WTC11 (cell line): ENCODE data around the gene CNBP. TPM values are rescaled to one million over a fixed set of nuclear protein-coding genes. Genes with fewer than 3 reads are reported as not detected.

ENCODE experiments used
- ATAC-seq: fragments of 200-7000 bp; cut with Tn5 transposase; 2 replicates; pipeline ENCODE4 v1.10.0; 2021; ENCODE audit warnings: mild to moderate bottlenecking, moderate library complexity
- Bru-seq: library from RNA; stranded (reverse); fragments of 400-500 nt; gene quantifications from one replicate; lab custom pipeline; 2021; lab: Mats Ljungman, UMichigan
- CTCF ChIA-PET: fragments of 300-600 bp; sonication (Branson Sonifier 250); formaldehyde crosslinking; loops from one replicate; lab custom pipeline; 2021; ENCODE audit warnings: antibody characterized with exemption; lab: Charles Lee
- POLR2A ChIA-PET: fragments of 350-600 bp; sonication (Branson Sonifier 250); formaldehyde crosslinking; loops from one replicate; lab custom pipeline; 2021; ENCODE audit warnings: antibody characterized with exemption; lab: Charles Lee
- DNase-seq: peaks from one replicate; pipeline ENCODE4 v3.0.0; 2021; ENCODE audit warnings: low spot score
- H3K27ac Mint-ChIP-seq: 2 replicates; pipeline ENCODE4 v1.8.0; 2021; ENCODE audit warnings: mixed read lengths
- H3K27me3 Mint-ChIP-seq: 2 replicates; pipeline ENCODE4 v1.8.0; 2021; ENCODE audit warnings: low read depth, mild to moderate bottlenecking, moderate library complexity, mixed read lengths
- H3K36me3 Mint-ChIP-seq: 2 replicates; pipeline ENCODE4 v1.8.0; 2021; ENCODE audit warnings: mixed read lengths
- H3K4me1 Mint-ChIP-seq: 2 replicates; pipeline ENCODE4 v1.8.0; 2022; ENCODE audit warnings: mixed read lengths
- H3K4me3 Mint-ChIP-seq: 2 replicates; pipeline ENCODE4 v1.8.0; 2021; ENCODE audit warnings: mild to moderate bottlenecking, moderate library complexity, mixed read lengths
- H3K9me3 Mint-ChIP-seq: 2 replicates; pipeline ENCODE4 v1.8.0; 2021; ENCODE audit warnings: mixed read lengths
- AFF4 ChIP-seq: sonication (generic); formaldehyde crosslinking; IDR thresholded peaks from 2 replicates; pipeline ENCODE4 v1.8.1; 2023; ENCODE audit warnings: mild to moderate bottlenecking, missing genetic modification reagents, borderline replicate concordance
- ATF2 ChIP-seq: sonication (generic); formaldehyde crosslinking; IDR thresholded peaks from 2 replicates; pipeline ENCODE4 v1.8.1; 2022; ENCODE audit warnings: low read depth, missing genetic modification reagents, borderline replicate concordance
- ATF6 ChIP-seq: sonication (generic); formaldehyde crosslinking; IDR thresholded peaks from 2 replicates; pipeline ENCODE4 v1.8.1; 2023; ENCODE audit warnings: mild to moderate bottlenecking, missing genetic modification reagents
- CREM ChIP-seq: sonication (generic); formaldehyde crosslinking; IDR thresholded peaks from 2 replicates; pipeline ENCODE4 v1.8.1; 2022; ENCODE audit warnings: mild to moderate bottlenecking, missing genetic modification reagents, moderate library complexity
- E2F5 ChIP-seq: sonication (generic); formaldehyde crosslinking; IDR thresholded peaks from 2 replicates; pipeline ENCODE4 v1.8.1; 2022; ENCODE audit warnings: mild to moderate bottlenecking, moderate library complexity, missing genetic modification reagents
- IRF1 ChIP-seq: sonication (generic); formaldehyde crosslinking; IDR thresholded peaks from 2 replicates; pipeline ENCODE4 v1.8.0; 2023; ENCODE audit warnings: missing genetic modification reagents
- JAZF1 ChIP-seq: fragments of 250-450 bp; sonication (Bioruptor Pico); IDR thresholded peaks from 2 replicates; pipeline ENCODE4 v1.9.0; 2021; ENCODE audit warnings: moderate library complexity, mild to moderate bottlenecking, inconsistent platforms
- KAT7 ChIP-seq: sonication (generic); formaldehyde crosslinking; IDR thresholded peaks from 2 replicates; pipeline ENCODE4 v1.8.1; 2023; ENCODE audit warnings: missing genetic modification reagents, mild to moderate bottlenecking, borderline replicate concordance
- MAX ChIP-seq: sonication (generic); formaldehyde crosslinking; IDR thresholded peaks from 2 replicates; pipeline ENCODE4 v1.8.0; 2022; ENCODE audit warnings: mild to moderate bottlenecking, missing genetic modification reagents
- MXD4 ChIP-seq: fragments of 250-450 bp; sonication (Bioruptor Pico); IDR thresholded peaks from 2 replicates; pipeline ENCODE4 v1.8.0; 2021; ENCODE audit warnings: mild to moderate bottlenecking, moderate library complexity, borderline replicate concordance
- NFE2L1 ChIP-seq: sonication (generic); formaldehyde crosslinking; IDR thresholded peaks from 2 replicates; pipeline ENCODE4 v1.8.1; 2023; ENCODE audit warnings: missing genetic modification reagents
- PREB ChIP-seq: sonication (generic); formaldehyde crosslinking; IDR thresholded peaks from 2 replicates; pipeline ENCODE4 v1.8.1; 2022; ENCODE audit warnings: mild to moderate bottlenecking, missing genetic modification reagents, moderate library complexity, borderline replicate concordance
- PRRX2 ChIP-seq: fragments of 250-450 bp; sonication (Bioruptor Pico); IDR thresholded peaks from 2 replicates; pipeline ENCODE4 v1.8.0; 2021; ENCODE audit warnings: mild to moderate bottlenecking
- SMAD3 ChIP-seq: sonication (generic); formaldehyde crosslinking; IDR thresholded peaks from 2 replicates; pipeline ENCODE4 v1.8.0; 2022; ENCODE audit warnings: missing genetic modification reagents, mild to moderate bottlenecking, borderline replicate concordance
- SOX15 ChIP-seq: fragments of 250-450 bp; sonication (Bioruptor Pico); IDR thresholded peaks from 2 replicates; pipeline ENCODE4 v1.9.0; 2021; ENCODE audit warnings: mild to moderate bottlenecking
- TEAD4 ChIP-seq: sonication (generic); formaldehyde crosslinking; IDR thresholded peaks from 2 replicates; pipeline ENCODE4 v1.8.0; 2022; ENCODE audit warnings: mild to moderate bottlenecking, missing genetic modification reagents
- USF1 ChIP-seq: sonication (generic); formaldehyde crosslinking; IDR thresholded peaks from 2 replicates; pipeline ENCODE4 v1.8.0; 2022; ENCODE audit warnings: mild to moderate bottlenecking, missing genetic modification reagents
- ZNF121 ChIP-seq: sonication (generic); formaldehyde crosslinking; IDR thresholded peaks from 2 replicates; pipeline ENCODE4 v1.8.0; 2023; ENCODE audit warnings: missing genetic modification reagents
- ZNF416 ChIP-seq: fragments of 250-450 bp; sonication (Bioruptor Pico); IDR thresholded peaks from 2 replicates; pipeline ENCODE4 v1.9.0; 2021; ENCODE audit warnings: mild to moderate bottlenecking, inconsistent platforms
- long read RNA-seq, 3 experiments: library from RNA in 1 of 3; library from capped mRNA in 1 of 3; library from polyadenylated mRNA in 1 of 3; unstranded in 2 of 3; stranded (forward) in 1 of 3; transcript quantifications; one replicate each; pipeline ENCODE4 v2.0.0, GENCODE V29; 2021
- total RNA-seq: library from RNA; stranded (reverse); gene quantifications from 3 replicates; pipeline ENCODE4 v1.2.3, GENCODE V29; 2021

CNBP gene
- total RNA-seq (329 to 390 TPM (median 380 TPM) in 3 replicates), Bru-seq, nascent RNA (percentile 98 among the genes with signal in this experiment)
- long read RNA-seq, experiment 1, transcript CNBP-204 (5 exons, 1,641 nt): minor isoform, 299 of 2,113 reads
- long read RNA-seq, experiment 1, transcript CNBP-207 (5 exons, 1,626 nt): minor isoform, 558 of 2,113 reads
- long read RNA-seq, experiment 1, transcript CNBP-201 (5 exons, 1,664 nt): major isoform, 785 of 2,113 reads
- long read RNA-seq, experiment 1, transcript CNBP-208 (5 exons, 1,549 nt): minor isoform, 83 of 2,113 reads
- long read RNA-seq, experiment 1, partial matches to known transcripts: 23 of 2,113 reads
- long read RNA-seq, experiment 1, other reads (novel, unspliced or antisense): 329 of 2,113 reads
- long read RNA-seq, experiment 2, transcript CNBP-208 (5 exons, 1,549 nt): minor isoform, 15 of 597 reads
- long read RNA-seq, experiment 2, transcript CNBP-207 (5 exons, 1,626 nt): minor isoform, 114 of 597 reads
- long read RNA-seq, experiment 2, transcript CNBP-204 (5 exons, 1,641 nt): minor isoform, 69 of 597 reads
- long read RNA-seq, experiment 2, transcript CNBP-201 (5 exons, 1,664 nt): major isoform, 195 of 597 reads
- long read RNA-seq, experiment 2, partial matches to known transcripts: 48 of 597 reads
- long read RNA-seq, experiment 2, other reads (novel, unspliced or antisense): 149 of 597 reads
- long read RNA-seq, experiment 3, transcript CNBP-207 (5 exons, 1,626 nt): major isoform, 639 of 1,873 reads
- long read RNA-seq, experiment 3, transcript CNBP-204 (5 exons, 1,641 nt): minor isoform, 199 of 1,873 reads
- long read RNA-seq, experiment 3, transcript CNBP-201 (5 exons, 1,664 nt): minor isoform, 559 of 1,873 reads
- long read RNA-seq, experiment 3, transcript CNBP-208 (5 exons, 1,549 nt): minor isoform, 83 of 1,873 reads
- long read RNA-seq, experiment 3, partial matches to known transcripts: 42 of 1,873 reads
- long read RNA-seq, experiment 3, other reads (novel, unspliced or antisense): 323 of 1,873 reads

GRCh38 chr3:129183569-129184395 is at the start of gene CNBP:
CNBP (minus strand) TSS chr3:129183896; CDS start chr3:129171757, 12,139 bp downstream.
- Mint-ChIP-seq H3K4me3 (peak within 1 kb of the TSS; percentile 89), H3K27me3 (no peaks in the 10 kb centered on the region), H3K36me3 (peaks cover 32% of the 10 kb centered on the region), H3K4me1 (peaks cover 28% of the 10 kb centered on the region), H3K27ac (peak within 1 kb of the TSS; percentile 94), H3K9me3 (no peaks in the 10 kb centered on the region)
- CTCF ChIA-PET: interaction anchor here (1.1 to 2.6 kb wide), 2 partner anchors 21 to 62 kb away, joined by 4 to 13 read pairs; no protein-coding TSS in a partner anchor
- POLR2A ChIA-PET: interaction anchor here (0.6 to 1.5 kb wide), 6 partner anchors 22 to 132 kb away, joined by 3 to 11 read pairs (median 5); partner anchors contain the start of gene RAB43
- ATAC-seq: peak; percentile 95
- peak; percentile 87 for DNase-seq
- peak; percentile 57; the same call in 1 of the 2 replicates for TF ChIP-seq USF1 (CRISPR knock-in tag)
- TF ChIP-seq IRF1 (CRISPR knock-in tag): no peak
- TF ChIP-seq ATF6 (CRISPR knock-in tag): no peak
- peak; percentile 95 for TF ChIP-seq KAT7 (CRISPR knock-in tag)
- TF ChIP-seq SOX15 (CRISPR knock-in tag): no peak
- no peak; the same call in 1 of the 2 replicates for TF ChIP-seq ZNF121 (CRISPR knock-in tag)
- TF ChIP-seq ZNF416 (CRISPR knock-in tag): no peak
- peak; percentile 93; the same call in 1 of the 2 replicates for TF ChIP-seq MAX
- no peak for TF ChIP-seq ATF2 (CRISPR knock-in tag)
- TF ChIP-seq TEAD4 (CRISPR knock-in tag): peak; percentile 81; the same call in 1 of the 2 replicates
- no peak for TF ChIP-seq JAZF1
- 0 out of 2 replicates have a peak, but pooled peaks have one; percentile 13 for TF ChIP-seq PREB (CRISPR knock-in tag)
- TF ChIP-seq AFF4 (CRISPR knock-in tag): peak; percentile 37; the same call in 1 of the 2 replicates
- peak; percentile 95 for TF ChIP-seq E2F5 (CRISPR knock-in tag)
- TF ChIP-seq MXD4 (CRISPR knock-in tag): no peak
- TF ChIP-seq CREM (CRISPR knock-in tag): no peak
- no peak for TF ChIP-seq PRRX2 (CRISPR knock-in tag)
- peak; percentile 81; the same call in 1 of the 2 replicates for TF ChIP-seq SMAD3 (CRISPR knock-in tag)
- peak; percentile 79; the same call in 1 of the 2 replicates for TF ChIP-seq NFE2L1 (CRISPR knock-in tag)
